Hepatocyte (in vitro differentiated cells): ENCODE data around the gene DDX10.

Source experiments
- EZH2phosphoT487 ChIP-seq: fragments of 200-600 bp; sonication (generic); IDR thresholded peaks from one replicate; pipeline ENCODE4 v1.6.1; 2018; ENCODE audit warnings: antibody characterized with exemption, mild to moderate bottlenecking, low read depth, moderate library complexity; ENCODE audit not compliant: unreplicated experiment, severe bottlenecking
- TF ChIP-seq, protein P1 (sequence below): fragments of 200-600 bp; sonication (generic); IDR thresholded peaks from 2 replicates; pipeline ENCODE4 v1.5.1; 2016; ENCODE audit warnings: antibody characterized with exemption, mild to moderate bottlenecking; ENCODE audit not compliant: poor library complexity

- TF ChIP-seq, protein P1, sequence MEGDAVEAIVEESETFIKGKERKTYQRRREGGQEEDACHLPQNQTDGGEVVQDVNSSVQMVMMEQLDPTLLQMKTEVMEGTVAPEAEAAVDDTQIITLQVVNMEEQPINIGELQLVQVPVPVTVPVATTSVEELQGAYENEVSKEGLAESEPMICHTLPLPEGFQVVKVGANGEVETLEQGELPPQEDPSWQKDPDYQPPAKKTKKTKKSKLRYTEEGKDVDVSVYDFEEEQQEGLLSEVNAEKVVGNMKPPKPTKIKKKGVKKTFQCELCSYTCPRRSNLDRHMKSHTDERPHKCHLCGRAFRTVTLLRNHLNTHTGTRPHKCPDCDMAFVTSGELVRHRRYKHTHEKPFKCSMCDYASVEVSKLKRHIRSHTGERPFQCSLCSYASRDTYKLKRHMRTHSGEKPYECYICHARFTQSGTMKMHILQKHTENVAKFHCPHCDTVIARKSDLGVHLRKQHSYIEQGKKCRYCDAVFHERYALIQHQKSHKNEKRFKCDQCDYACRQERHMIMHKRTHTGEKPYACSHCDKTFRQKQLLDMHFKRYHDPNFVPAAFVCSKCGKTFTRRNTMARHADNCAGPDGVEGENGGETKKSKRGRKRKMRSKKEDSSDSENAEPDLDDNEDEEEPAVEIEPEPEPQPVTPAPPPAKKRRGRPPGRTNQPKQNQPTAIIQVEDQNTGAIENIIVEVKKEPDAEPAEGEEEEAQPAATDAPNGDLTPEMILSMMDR = no peak
- TF ChIP-seq EZH2phosphoT487 = no peak
Measured at GRCh38 chr11:108937746-108938145, 272.9 kb downstream of the DDX10 start.
